ENCODE data around the gene FOXP1. TPM values are rescaled to one million over a fixed set of nuclear protein-coding genes. Genes with fewer than 3 reads are reported as not detected.
"Not testable (repeated sequence)": the region's sequence is repeated elsewhere in the genome, so short reads cannot be mapped to it uniquely, and the experiment has no call there.

The FOXP1 gene
- total RNA-seq, 4 donors from 2014 or later = 54.2 to 152 (median 129) TPM

GRCh38 chr3:71330505-71330904 lies 253.0 kb downstream of the FOXP1 start:
- Histone ChIP-seq H3K27me3 (no peaks in the 10 kb centered on the region), H3K27ac (no peak overlapping the region), H3K36me3 (no peaks in the 10 kb centered on the region), H3K9me3 (no peaks in the 10 kb centered on the region), H3K4me3 (no peak overlapping the region), H3K4me1 (no peaks in the 10 kb centered on the region)
- intact Hi-C loops (cut with DNase I; ENCODE audit: low total_unique reads) = no loop called here
- TF ChIP-seq CTCF (IDR thresholded peaks at IDR 0.05) = no peak
- TF ChIP-seq POLR2A (IDR thresholded peaks at IDR 0.05) = no peak
- DNase-seq = no peak

GRCh38 chr3:71329817-71330216 lies 253.7 kb downstream of the FOXP1 start:
- DNase-seq = no peak
- Histone ChIP-seq H3K4me1 (no peaks in the 10 kb centered on the region), H3K27me3 (no peaks in the 10 kb centered on the region), H3K4me3 (no peak overlapping the region), H3K27ac (no peak overlapping the region), H3K9me3 (no peaks in the 10 kb centered on the region), H3K36me3 (no peaks in the 10 kb centered on the region)
- TF ChIP-seq CTCF (IDR thresholded peaks at IDR 0.05) (no peak), POLR2A (IDR thresholded peaks at IDR 0.05) (no peak)
- intact Hi-C loops (cut with DNase I; ENCODE audit: low total_unique reads) = no loop called here

GRCh38 chr3:71328926-71329325 lies 254.6 kb downstream of the FOXP1 start:
- H3K4me3 ChIP-seq = no peak overlapping the region
- no peak overlapping the region for H3K27ac ChIP-seq
- H3K27me3 ChIP-seq = no peaks in the 10 kb centered on the region
- H3K9me3 ChIP-seq = no peaks in the 10 kb centered on the region
- TF ChIP-seq CTCF (IDR thresholded peaks at IDR 0.05) (no peak), POLR2A (IDR thresholded peaks at IDR 0.05) (no peak)
- H3K4me1 ChIP-seq = no peaks in the 10 kb centered on the region
- H3K36me3 ChIP-seq = no peaks in the 10 kb centered on the region
- intact Hi-C loops (cut with DNase I; ENCODE audit: low total_unique reads) = no loop called here
- DNase-seq = no peak

- Histone ChIP-seq H3K36me3 (no peaks in the 10 kb centered on the region), H3K4me1 (no peaks in the 10 kb centered on the region), H3K4me3 (no peak overlapping the region), H3K27me3 (no peaks in the 10 kb centered on the region), H3K9me3 (no peaks in the 10 kb centered on the region), H3K27ac (no peak overlapping the region)
- no peak for TF ChIP-seq CTCF (IDR thresholded peaks at IDR 0.05)
- TF ChIP-seq POLR2A (IDR thresholded peaks at IDR 0.05) = no peak
- intact Hi-C loops (cut with DNase I; ENCODE audit: low total_unique reads) = no loop called here
- no peak for DNase-seq
These were observed 255.6 kb downstream of the FOXP1 start for GRCh38 chr3:71327936-71328335.

- H3K27ac ChIP-seq = no peak overlapping the region
- no peaks in the 10 kb centered on the region for H3K9me3 ChIP-seq
- no peaks in the 10 kb centered on the region for H3K4me1 ChIP-seq
- no peak for DNase-seq
- H3K4me3 ChIP-seq = no peak overlapping the region
- H3K36me3 ChIP-seq = no peaks in the 10 kb centered on the region
- no peak for TF ChIP-seq POLR2A (IDR thresholded peaks at IDR 0.05)
- no peak for TF ChIP-seq CTCF (IDR thresholded peaks at IDR 0.05)
- intact Hi-C loops (cut with DNase I; ENCODE audit: low total_unique reads) = no loop called here
- no peaks in the 10 kb centered on the region for H3K27me3 ChIP-seq
These were observed 257.8 kb downstream of the FOXP1 start for GRCh38 chr3:71325715-71326114.

- H3K9me3 ChIP-seq; H3K4me3 ChIP-seq; H3K4me1 ChIP-seq; intact Hi-C loops (cut with DNase I; ENCODE audit: low total_unique reads); H3K27me3 ChIP-seq; H3K27ac ChIP-seq; DNase-seq; H3K36me3 ChIP-seq: not testable (repeated sequence)
These were observed 259.3 kb downstream of the FOXP1 start for GRCh38 chr3:71324224-71324623.

All from uterus (tissue), 4 donors.